ENCODE data around the gene PBX3. TPM values are rescaled to one million over a fixed set of nuclear protein-coding genes. Genes with fewer than 3 reads are reported as not detected.

The PBX3 gene
- total RNA-seq, 1 donor from 2014 or later, result 10.6 TPM

DNA sequence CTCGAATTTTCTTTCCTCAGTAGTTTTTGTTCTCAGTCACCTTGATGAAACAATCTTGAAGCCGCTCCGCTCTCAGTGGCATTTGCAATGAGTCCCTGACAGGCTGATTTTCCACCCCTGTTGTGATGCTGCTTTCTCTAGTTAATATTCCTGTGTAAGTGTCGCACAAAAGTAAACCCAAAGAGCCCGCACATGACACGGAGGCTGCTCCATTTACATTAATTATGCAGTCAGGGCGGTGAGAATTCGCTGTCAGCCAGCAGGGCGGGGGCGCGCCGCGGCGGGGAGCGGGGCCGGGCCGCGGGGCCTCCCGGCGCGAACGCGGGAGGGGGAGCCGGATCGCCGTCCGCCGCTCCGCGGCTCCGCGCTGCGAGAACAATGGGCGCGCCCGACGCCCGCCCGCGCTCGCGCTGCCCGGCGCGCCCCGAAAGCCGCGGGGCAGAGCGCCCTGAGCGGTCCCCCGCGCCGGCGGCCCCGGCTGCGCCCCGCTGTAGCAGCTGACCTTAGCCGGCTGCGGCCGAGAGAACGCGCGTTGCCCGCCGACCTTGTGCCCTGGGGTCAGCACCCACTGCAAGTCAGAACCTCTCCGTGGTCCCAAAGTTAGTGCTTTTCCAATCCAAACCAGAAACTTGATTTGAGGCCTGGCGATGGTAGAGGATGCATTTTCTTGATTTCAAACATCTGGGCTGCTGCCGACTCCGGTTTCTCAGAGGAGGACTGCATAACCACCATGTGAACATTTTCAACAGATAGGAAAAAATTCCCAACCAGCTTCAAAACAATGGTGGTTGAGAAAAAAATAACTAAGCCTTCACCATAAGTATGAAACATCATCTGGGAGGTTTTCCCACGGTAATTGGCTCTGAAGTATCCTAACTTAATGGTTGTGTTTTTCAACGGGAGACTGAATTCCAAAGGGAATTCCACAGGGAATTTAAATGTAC is 142.6 kb downstream of the PBX3 start:
- no peaks in the 10 kb centered on the region for H3K36me3 ChIP-seq (ENCODE audit: control insufficient read depth, insufficient read depth, low read length)
- H3K27me3 ChIP-seq (ENCODE audit: control insufficient read depth, insufficient read depth, low read length), result no peaks in the 10 kb centered on the region
- DNase-seq (ENCODE audit: low read depth), result no peak
- TF ChIP-seq, protein P1, sequence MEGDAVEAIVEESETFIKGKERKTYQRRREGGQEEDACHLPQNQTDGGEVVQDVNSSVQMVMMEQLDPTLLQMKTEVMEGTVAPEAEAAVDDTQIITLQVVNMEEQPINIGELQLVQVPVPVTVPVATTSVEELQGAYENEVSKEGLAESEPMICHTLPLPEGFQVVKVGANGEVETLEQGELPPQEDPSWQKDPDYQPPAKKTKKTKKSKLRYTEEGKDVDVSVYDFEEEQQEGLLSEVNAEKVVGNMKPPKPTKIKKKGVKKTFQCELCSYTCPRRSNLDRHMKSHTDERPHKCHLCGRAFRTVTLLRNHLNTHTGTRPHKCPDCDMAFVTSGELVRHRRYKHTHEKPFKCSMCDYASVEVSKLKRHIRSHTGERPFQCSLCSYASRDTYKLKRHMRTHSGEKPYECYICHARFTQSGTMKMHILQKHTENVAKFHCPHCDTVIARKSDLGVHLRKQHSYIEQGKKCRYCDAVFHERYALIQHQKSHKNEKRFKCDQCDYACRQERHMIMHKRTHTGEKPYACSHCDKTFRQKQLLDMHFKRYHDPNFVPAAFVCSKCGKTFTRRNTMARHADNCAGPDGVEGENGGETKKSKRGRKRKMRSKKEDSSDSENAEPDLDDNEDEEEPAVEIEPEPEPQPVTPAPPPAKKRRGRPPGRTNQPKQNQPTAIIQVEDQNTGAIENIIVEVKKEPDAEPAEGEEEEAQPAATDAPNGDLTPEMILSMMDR (IDR thresholded peaks at IDR 0.05; ENCODE audit: insufficient read depth, low read length, poor library complexity, severe bottlenecking), result no peak
- H3K4me3 ChIP-seq (ENCODE audit: low read depth, low read length), result peak overlapping the region; percentile 65

DNA sequence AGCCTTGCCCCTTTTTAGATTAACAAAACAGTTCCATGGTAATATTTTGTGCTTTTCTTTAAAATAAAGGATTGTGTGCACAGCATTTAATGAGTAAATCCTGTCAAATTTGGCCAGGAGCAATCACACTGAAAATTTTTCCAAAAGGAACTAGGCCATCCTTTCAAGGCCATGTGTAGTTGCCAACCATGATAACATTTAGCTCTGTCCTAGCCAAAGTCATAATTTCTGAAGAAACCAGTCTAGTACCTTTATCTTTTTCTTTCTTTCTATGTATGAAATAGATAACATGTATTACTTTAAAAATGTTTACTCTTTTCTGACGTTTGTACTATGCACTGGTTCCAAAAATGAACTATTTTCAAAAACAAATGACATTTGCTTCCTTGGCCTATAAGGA is 143.7 kb downstream of the PBX3 start:
- Histone ChIP-seq H3K4me3 (ENCODE audit: low read depth, low read length) (no peak overlapping the region), H3K27me3 (ENCODE audit: control insufficient read depth, insufficient read depth, low read length) (no peaks in the 10 kb centered on the region), H3K36me3 (ENCODE audit: control insufficient read depth, insufficient read depth, low read length) (no peaks in the 10 kb centered on the region)
- no peak for DNase-seq (ENCODE audit: low read depth)
- TF ChIP-seq, protein P1 (IDR thresholded peaks at IDR 0.05; ENCODE audit: insufficient read depth, low read length, poor library complexity, severe bottlenecking), result no peak

DNA sequence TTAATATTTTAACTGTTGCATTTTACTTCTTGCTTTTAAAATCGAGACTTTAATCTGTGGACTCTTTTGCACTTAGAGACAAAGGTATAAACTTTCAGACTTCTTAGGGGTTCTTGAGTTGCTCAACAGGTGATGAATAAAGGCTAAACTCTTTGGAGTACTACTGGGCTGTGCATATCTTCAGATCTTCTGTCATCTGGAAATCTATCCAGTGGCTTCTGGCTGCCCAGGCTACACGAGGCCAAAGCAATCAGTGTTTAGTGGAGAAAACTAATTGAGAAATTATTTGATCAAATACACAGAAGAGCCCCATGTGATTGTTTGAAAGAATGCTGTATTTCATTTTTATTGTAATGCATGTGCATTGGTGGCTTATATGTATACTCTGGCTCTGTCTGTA is 146.1 kb downstream of the PBX3 start:
- TF ChIP-seq, protein P1 (IDR thresholded peaks at IDR 0.05; ENCODE audit: insufficient read depth, low read length, poor library complexity, severe bottlenecking), result no peak
- Histone ChIP-seq H3K4me3 (ENCODE audit: low read depth, low read length) (no peak overlapping the region), H3K27me3 (ENCODE audit: control insufficient read depth, insufficient read depth, low read length) (no peaks in the 10 kb centered on the region), H3K36me3 (ENCODE audit: control insufficient read depth, insufficient read depth, low read length) (no peaks in the 10 kb centered on the region)
- no peak for DNase-seq (ENCODE audit: low read depth)

DNA sequence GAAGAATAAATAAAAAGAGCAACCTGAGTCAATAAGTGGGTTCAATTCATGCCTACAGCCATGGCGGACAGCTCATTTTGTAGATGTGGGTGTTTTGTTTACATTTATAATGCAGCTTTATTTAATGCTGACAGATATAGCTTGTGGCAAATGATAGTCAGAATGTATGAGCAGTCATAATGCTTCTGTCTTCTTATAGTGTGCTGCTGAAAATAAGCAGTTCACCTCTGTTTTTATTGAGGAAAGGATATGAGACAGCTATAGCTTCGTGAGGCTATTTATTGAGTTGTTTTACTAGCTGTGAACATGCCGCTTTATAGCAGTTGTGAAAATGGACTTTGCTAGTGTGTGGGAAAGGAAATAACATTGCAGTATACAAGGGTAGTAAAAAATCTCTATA is 147.4 kb downstream of the PBX3 start:
- no peak for DNase-seq (ENCODE audit: low read depth)
- TF ChIP-seq, protein P1 (IDR thresholded peaks at IDR 0.05; ENCODE audit: insufficient read depth, low read length, poor library complexity, severe bottlenecking), result no peak
- Histone ChIP-seq H3K27me3 (ENCODE audit: control insufficient read depth, insufficient read depth, low read length) (no peaks in the 10 kb centered on the region), H3K36me3 (ENCODE audit: control insufficient read depth, insufficient read depth, low read length) (no peaks in the 10 kb centered on the region), H3K4me3 (ENCODE audit: low read depth, low read length) (no peak overlapping the region)

DNA sequence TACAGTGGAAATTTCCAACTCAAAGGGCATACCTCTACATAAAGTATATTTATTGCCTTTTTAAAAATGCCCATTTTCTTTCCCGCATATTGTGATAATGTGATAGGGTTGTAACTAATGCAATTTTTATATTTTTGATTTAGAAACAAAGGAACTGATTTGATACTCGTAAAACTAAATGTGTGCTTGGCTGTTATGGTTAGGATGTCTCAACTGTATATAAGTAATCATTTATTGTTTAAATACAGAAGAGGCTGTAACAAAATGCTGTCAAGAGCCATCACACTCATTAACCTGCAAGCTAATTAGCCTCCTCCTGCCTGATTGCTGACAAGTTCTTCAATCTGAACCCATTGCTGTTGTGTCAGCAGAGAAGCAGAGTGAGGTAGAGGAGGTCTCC is 149.2 kb downstream of the PBX3 start:
- no peak for DNase-seq (ENCODE audit: low read depth)
- TF ChIP-seq, protein P1 (IDR thresholded peaks at IDR 0.05; ENCODE audit: insufficient read depth, low read length, poor library complexity, severe bottlenecking), result no peak
- H3K36me3 ChIP-seq (ENCODE audit: control insufficient read depth, insufficient read depth, low read length), result no peaks in the 10 kb centered on the region
- no peak overlapping the region for H3K4me3 ChIP-seq (ENCODE audit: low read depth, low read length)
- H3K27me3 ChIP-seq (ENCODE audit: control insufficient read depth, insufficient read depth, low read length), result no peaks in the 10 kb centered on the region

Measured in kidney epithelial cell (primary cell).